Measurements from ENCODE around the gene GLDN.
"Not testable (repeated sequence)": the region's sequence is repeated elsewhere in the genome, so short reads cannot be mapped to it uniquely, and the experiment has no call there.

Gene GLDN

DNA sequence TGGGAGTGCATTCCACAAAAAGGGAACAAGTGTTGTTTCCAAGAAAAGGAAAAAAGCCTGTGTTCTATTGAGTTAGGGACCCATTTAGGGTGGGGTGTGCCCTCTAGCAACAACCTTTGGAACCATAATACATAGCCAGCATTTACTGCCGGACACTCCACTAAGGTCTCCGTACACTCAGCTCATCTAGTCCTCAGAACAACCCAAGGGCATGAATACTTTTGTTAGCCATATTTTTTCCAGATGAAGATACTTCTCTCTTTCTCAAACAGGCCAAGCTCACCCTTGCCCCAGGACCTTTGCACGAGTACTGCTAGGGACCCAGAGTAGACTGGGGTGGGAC is 46.2 kb downstream of the GLDN start:
- DNase-seq (ENCODE audit: low spot score): no peak

DNA sequence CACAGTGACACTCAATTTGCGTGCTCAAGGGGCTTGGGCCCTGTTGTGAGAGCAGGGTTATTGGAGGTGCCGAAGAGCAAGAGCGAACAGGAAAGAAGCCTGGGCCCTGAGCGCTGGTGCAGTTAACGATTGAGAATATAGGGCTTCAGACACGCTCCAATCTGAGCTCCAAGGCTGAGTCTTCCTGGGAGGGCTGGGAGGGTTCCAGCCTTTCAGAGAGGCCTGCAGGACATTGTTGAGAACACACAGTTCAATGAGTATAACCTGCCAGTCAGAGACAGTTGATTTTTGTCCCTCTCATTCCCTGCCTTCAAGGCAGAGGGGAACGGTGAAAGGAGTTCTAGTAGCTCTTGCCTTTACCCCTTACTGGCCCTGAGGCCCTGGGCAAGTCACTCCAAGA is 47.3 kb downstream of the GLDN start:
- DNase-seq (ENCODE audit: low spot score): no peak

DNA sequence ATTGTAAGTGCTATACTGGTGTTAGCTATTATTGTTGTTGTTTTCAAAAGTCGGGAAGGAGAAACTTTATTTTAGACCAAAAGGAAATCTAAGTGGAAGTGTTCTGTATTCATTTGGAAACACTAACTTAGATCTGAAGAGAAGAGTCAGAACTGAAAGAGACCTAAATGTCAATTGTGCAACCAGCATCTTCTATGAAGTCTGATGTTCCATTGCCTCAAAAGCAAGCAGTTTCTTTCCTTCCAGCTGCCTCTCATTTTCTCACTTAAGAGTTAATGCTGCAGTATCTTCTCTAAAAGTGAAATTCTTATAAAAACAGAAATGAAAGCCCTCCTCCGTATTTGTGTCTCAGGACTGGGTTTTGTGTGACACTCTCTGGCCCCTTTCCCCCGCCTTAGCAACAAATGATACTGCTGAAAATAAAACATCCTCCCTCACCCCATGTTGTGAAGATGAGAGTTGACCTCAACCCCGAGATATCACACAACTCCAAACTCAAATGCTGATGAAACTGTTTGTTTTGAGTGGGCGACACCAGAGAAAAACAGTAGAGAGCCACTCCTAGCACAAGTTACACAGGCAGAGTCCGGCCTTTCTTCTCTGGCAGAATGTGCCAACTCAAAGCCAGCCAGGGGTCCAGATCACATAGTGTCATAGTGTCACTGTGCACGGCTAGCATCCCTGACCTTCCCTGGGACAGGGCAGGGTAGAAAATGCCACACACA is 48.9 kb downstream of the GLDN start:
- DNase-seq (ENCODE audit: low spot score): no peak

DNA sequence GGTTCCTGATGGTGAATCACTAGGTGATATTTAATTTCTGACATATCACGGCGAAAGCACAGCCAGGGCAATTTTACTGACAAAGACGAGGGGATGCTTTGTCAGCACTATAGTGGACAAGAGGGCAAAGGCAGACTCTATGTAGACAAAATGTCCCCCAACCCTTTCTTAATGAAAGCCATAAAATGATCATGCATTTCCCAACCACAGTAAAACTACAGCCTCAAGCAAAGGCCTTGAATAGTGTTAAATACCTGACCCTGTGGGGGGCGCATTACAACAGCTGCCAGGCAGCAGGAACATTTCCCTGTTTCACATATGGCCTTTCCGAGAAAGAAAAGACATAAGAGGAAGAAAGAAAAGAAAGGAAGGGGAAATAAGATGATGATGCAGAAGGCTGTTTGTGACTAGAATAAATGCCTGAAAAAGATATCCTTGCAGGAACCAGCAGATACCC is 49.5 kb downstream of the GLDN start:
- DNase-seq (ENCODE audit: low spot score): no peak

DNA sequence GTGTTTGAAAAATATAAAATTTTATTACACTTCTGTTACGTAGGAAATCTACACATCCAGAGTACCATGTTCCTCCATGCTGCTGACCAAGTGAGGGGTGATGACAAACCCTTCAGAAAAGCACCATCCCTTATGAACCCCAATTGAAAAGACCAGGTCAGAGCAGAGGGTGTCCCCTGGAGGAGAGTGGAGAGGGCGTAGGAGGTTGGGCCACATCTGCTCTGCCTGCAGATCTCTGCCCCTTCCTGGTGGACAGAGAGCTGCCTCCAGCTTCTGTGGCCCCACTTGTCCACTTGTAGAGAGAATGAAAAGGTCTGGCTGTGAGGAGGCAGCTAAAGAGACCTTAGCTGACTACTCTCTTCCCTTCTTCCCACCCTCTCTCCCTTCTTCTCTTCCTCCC is 55.5 kb downstream of the GLDN start:
- no peak for DNase-seq (ENCODE audit: low spot score)

DNA sequence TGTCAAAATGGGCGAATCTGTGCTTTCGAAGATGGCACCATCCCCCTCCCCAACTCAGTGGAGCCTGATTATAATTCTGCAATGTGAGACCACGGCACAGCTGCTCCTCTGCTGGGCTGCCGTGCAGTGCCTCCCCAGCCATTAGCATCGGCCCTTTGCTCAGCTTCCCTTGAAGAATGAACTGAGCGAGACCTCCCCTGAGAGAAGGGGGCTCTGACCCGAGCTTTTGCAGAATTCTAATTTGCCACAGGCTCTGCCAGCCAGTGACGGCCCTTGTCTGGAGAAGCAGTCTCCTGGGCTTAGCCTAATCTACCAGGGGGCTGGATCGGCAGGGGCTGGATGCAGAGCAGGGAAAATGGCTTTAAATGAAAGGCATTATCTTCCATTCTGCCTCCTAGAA is 57.2 kb downstream of the GLDN start:
- no peak for DNase-seq (ENCODE audit: low spot score)

DNA sequence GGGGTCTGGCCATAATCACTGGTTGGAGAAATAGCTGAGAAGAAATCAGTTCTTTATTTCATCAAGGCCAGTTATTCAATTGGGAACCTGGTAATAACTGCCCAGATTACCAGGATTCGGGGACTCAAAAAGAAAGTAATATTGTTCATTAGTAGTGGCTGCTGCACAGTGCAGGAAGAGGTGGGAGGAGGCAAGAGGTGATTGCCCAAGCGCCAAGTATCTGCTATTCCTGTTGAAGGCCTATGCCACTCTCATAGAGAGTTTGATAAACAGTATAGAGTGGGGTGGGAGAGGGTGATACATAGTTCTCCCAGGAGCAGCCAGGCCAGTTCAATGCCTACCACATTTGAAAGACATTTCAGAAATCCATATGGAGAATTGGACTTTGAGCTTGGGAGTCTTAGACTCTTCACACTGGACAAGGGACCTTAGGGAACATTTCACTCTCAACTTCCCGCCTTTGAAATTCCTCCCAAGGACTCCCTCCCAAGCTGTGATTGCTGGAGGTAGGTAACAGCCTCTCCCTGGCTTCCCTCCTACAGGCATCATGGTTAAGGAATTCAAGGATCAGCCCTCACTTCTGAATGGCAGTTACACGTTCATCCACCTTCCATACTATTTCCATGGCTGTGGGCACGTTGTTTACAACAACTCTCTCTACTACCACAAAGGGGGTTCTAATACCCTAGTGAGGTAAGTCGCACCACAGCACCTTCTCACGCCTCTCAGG is 59.8 kb downstream of the GLDN start:
- no peak for DNase-seq (ENCODE audit: low spot score)

DNA sequence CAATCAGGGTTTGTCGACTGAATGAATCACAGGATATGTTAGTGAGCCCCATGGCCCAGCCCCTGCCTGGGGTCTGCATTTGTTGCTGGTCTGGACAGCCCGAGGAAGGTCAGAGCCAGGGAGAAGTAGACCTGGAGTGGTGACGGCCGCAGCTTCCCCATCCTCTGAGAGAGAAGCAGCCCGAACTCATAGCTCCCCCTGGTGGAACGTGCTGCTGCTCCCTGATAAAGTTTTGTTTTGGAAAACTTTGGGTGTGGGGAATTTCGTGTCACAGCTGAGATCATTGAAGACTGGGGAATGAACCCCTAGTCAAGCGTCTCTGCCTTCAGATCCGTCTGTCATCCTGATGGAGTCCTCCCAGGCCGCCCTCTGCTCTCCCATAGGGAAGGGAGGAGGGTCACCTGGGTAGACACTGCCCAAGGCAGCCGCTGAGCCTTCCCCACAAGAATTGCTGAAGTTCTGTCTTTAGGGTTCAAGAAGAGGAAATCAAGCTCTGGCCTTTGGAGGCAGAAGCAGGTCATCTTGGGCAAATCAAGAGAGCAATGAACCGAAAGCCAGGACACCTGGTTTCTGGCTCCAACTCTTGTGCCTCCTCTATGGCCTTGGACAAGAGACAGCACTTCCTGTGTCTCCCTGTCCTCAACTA is 60.5 kb downstream of the GLDN start:
- DNase-seq (ENCODE audit: low spot score): no peak

DNA sequence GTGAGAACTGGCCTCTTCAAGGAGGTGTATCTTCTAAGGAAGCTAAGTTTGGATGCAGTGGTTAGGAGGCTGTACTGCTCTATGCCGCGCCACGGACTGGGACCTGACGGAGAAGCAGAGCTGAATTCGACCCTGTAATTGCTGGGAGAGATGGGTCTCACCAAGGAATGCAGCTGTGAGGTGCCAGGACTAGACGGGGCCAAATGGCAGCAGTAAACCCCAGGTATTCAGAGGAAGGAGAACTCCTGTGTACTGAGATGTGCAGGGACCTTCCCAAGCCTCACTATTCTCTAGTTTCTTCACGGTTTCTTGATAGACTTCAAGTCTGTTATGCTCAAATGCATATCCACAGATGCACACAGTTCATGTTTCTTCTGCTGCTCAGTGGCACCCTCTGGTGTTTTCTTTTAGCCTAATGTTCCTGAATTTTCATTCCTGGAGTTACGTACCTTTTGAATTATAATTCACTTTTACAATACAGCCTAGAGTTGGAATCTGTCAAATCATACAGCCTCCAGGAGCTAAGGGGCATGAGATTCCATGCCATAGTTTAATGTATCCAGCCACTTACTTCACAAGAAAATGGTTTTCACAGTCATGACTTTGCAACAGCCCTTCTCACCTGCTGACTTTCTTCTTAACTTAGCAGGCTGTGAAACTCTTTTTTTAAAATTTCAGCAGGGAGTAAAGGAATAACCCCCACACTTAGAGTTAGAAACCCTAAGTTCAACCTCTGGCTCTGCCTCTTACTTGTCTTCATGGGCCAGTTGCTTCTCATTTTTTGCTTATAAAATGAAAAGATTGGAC is 61.8 kb downstream of the GLDN start:
- DNase-seq (ENCODE audit: low spot score): no peak

DNA sequence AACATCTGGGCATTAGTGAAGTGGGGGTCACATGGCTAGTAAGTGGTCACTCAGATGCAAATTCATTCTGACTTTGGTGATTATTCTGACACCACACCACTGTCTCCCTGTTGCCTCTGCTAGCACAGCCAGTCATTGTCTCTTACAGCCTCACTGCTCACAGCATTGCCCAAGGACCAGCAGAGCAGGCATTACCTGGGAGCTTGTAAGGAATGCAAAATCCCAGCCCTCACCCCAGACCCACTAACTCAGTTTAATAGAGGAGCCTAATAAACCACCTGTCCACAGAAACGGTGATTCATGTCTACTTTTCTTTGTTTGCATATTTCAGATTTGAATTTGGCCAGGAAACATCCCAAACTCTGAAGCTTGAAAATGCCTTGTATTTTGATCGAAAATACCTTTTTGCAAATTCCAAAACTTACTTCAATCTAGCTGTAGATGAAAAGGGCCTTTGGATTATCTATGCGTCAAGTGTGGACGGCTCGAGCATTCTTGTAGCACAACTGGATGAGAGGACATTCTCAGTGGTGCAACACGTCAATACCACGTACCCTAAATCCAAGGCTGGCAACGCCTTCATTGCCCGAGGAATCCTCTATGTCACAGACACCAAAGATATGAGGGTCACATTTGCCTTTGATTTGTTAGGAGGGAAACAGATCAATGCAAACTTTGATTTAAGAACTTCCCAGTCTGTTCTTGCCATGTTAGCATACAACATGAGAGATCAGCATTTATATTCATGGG is 62.7 kb downstream of the GLDN start:
- no peak for DNase-seq (ENCODE audit: low spot score)

DNA sequence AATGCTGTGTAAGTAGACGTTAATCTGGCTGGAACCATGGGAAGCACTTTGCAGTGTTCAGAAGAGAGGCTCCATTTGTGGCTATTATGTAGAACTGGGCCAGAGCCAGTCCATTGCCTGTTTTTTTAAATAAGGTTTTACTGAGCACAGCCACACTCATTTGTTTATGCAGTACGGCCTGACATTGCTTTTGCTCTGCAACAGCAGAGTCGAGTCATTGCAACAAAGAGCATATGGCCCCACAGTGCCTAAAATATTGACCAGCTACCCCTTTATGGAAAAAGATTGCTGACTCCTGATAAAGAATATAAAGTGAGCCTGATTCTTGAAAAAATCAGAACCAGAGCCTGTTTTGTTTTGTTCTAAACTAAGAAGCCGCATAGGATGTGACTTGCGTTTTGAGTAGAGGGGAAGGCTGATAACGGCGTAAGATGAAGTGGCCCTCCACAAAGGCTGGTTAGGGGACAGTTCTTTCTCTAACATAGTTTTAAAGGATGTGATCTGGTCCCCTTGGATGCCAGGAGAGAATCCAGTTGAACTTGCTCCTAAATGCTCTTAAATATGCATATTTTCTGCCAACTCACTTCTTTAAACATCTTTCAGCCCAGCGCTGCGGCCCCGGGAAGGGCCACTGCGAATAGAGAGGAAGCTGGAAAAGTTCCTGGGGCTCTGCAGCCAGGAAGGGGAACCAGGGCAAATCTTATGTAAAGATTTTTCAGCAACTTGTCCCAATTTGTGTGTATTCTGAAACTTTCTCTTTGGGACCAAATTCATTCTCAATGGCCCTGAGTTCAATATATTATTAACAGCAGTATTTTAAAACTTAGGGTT is 64.5 kb downstream of the GLDN start:
- peak; percentile 25 for DNase-seq (ENCODE audit: low spot score)

DNA sequence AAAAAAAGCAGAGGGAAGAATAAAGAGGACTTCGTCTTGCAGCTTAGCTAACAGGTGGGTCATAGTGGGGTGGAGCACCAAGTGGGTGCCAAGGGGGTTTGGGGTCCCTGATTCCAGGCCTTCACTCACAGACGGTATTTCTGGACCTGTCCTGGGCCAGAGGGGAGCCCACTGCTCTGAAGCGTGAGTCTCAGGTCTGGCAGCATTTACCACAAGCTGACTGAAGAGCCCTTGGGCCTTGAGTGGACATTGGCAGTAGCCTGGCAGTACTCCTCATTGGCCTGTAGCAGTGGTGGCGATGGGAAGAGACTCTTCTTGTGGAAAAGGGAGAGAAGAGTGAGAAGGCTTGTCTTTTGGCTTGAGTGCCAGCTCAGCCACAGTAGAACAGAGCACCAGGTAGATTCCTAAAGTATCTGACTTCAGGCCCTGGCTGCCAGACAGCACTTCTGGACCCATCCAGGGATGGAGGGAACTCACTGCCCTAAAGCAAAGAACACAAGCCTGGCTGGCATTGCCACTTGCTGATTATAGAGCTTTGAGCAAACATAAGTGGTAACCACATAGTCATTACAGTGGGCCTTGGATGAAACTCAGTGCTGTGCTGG is 72.9 kb downstream of the GLDN start:
- DNase-seq (ENCODE audit: low spot score): no peak

DNA sequence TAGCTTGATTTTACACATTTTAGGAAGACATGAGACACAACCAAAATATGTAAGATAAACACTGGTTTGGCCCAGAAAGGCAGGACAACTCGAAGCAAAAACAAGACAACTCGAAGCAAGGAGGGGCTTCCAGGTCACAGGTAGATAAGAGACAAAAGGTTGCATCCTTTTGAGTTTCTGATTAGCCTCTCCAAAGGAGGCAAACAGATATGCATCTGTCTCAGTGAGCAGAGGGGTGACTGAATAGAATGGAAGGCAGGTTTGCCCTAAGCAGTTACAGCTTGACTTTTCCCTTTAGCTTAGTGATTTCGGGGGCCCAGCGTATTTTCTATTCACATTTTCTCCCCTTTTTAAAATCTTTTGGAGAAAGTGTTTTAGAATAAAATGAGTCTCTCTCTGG is 74.7 kb downstream of the GLDN start:
- DNase-seq (ENCODE audit: low spot score): no peak

DNA sequence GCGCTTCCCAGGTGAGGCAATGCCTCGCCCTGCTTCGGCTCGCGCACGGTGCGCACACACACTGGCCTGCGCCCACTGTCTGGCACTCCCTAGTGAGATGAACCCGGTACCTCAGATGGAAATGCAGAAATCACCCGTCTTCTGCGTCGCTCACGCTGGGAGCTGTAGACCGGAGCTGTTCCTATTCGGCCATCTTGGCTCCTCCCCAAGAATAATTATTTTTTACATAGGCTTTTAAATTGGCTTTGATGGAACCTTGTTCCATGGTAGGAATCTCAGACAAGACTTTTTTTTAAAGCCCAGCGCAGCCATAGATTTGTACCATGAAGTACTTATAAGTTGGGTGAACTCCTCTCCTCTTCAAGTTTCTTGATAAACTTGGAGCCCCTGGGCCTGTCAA is 81.6 kb downstream of the GLDN start:
- not testable (repeated sequence) for DNase-seq (ENCODE audit: low spot score)

DNA sequence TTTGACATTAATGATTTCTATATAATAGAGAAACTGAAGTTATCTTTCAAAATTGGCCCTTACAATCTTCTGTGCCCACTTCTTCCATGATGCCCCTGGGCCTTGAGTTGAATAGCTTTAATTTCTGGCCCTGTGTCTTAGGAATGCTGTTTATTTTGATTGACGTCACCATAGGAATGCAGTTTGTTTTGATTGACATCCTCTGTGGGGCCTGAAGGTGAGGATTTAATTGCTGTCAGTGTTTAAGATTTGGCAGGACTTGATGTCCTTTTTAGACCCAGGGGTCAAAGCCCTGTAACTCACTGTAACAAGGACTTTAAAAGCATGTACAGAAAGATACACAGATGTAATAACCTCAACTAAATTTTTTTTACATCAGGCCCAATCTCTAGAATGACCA is 83.3 kb downstream of the GLDN start:
- DNase-seq (ENCODE audit: low spot score): no peak

DNA sequence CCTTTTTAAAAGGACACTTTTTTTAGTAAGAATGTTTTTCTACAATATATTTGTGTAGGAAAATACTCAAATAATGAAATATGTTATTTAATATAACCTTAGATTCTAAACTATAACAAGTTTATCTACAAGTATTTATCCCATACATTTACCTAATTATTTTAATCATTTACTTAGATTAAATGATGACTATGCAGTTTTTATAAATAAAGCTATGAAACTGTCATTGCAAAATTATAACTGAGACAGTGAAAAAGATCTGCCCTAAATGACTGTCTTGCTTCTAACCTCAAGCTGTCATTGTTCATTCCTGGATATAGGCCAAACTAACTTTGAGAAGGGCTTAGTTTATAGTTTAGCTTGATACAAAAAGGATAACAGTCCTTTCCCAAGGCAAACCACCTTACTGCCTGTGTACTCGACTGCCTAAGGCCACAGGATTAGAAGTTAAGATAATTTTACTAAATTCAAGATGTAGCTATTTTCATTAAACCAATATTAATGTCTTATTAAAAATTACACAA is 84.1 kb downstream of the GLDN start:
- DNase-seq (ENCODE audit: low spot score): no peak

DNA sequence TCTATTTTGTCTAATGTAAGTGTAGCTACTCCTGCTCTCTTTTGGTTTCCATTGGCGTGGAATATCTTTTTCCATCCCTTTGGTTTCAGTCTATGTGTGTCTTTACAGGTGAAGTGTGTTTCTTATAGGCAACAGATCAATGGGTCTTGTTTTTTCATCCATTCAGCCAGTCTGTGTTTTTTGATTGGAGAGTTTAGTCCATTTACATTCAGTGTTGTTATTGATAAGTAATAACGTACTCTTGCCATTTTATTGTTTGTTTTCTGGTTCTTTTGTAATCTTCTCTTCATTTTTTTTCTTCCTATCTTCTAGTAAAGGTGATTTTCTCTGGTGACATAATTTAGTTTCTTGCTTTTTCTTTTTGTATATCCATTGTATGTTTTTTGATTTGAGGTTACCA is 97.1 kb downstream of the GLDN start:
- no peak for DNase-seq (ENCODE audit: low spot score)

DNA sequence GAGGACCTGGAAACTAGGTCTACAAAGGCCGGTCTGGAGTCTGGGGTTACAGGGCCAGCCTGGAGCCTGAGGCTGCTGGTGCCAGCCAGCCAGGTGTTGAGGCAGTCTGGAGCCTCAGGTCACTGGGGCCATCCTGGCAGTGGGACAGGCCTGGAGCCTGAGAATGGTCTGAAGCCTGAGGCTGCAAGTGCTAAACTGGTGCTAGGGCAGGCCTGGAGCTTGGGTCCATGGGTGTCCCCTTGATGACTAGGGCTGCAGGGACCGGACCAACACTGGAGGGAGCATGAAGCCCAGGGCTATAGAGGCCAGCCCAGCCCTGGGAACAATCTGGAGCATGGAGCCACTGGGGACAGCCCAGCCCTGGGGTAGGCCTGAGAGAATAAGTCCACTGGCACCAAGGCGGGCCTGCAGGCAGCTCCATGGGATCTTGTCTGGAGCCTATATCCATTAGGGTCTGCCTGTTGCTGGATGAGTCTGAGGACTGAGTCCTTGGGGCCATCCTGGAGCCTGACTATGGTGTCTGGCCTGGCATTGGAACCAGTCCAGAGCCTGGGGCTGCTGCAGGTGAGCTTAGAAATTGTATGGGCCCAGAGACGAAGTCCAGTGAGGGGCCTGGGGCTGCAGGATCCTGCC is 101.9 kb downstream of the GLDN start:
- DNase-seq (ENCODE audit: low spot score): no peak

DNA sequence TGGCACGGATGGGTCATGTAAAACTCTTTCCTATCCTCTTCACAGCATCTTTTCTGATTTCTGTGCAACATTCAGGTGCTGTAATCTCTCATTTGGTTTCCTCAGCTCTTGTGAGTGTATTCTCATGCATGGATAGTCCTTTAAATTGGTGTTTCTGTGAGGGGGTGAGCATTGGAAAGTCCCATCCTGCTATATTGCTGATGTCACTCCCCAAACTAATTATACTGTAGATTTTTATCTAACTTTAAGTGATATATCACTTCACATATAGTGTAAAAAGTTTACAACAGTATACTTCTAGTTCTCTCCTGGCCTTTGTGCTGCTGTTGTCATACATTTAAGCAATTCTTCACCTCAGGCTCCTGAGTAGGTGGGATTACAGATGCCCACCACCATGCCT is 102.7 kb downstream of the GLDN start:
- DNase-seq (ENCODE audit: low spot score): no peak

DNA sequence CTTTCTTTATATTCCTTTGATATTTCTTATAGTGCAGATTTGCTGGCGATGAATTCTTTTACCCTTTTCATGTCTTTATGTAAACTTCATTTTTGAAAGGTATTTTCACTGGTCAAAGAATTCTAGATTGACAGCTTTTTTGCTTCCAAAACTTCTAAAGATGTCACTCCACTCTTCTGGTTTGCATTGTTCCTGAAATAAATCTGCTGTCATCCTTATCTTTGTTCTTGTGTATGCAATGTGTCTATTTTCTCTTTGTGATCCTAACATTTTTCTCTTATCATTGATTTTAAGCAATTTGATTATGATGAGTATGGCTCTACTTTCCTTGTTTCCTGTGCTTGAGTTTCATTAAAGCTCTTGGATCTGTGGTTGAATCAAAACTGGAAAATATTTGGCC is 103.4 kb downstream of the GLDN start:
- DNase-seq (ENCODE audit: low spot score): no peak
